PC-3 (cell line): ENCODE data around the gene LPCAT1. TPM values are rescaled to one million over a fixed set of nuclear protein-coding genes. Genes with fewer than 3 reads are reported as not detected.

Experiments
- ATAC-seq: fragments of 200-7000 bp; cut with Tn5 transposase; 2 replicates; pipeline ENCODE4 v1.9.1; 2020; ENCODE audit warnings: mild to moderate bottlenecking, moderate library complexity
- BruUV-seq: library from RNA; stranded (reverse); fragments of 400-500 nt; replicated peaks from 2 replicates; lab custom pipeline; 2021; lab: Mats Ljungman, UMichigan
- CTCF ChIA-PET: fragments of 300-600 bp; sonication (Branson Sonifier 250); formaldehyde crosslinking; loops from one replicate; lab custom pipeline; 2022; ENCODE audit warnings: antibody characterized with exemption; lab: Charles Lee
- POLR2A ChIA-PET: fragments of 300-600 bp; sonication (Branson Sonifier 250); formaldehyde crosslinking; loops from one replicate; lab custom pipeline; 2022; ENCODE audit warnings: antibody characterized with exemption; ENCODE audit not compliant: unreplicated experiment; lab: Charles Lee
- DNase-seq: peaks from one replicate; pipeline ENCODE4 v3.0.0-alpha.2; 2015
- H2AFZ ChIP-seq: fragments of 300-600 bp; sonication (generic); 2 replicates; pipeline ENCODE4 v1.6.0; 2016; ENCODE audit warnings: antibody characterized with exemption, low read length
- H3F3A ChIP-seq: fragments of 300-600 bp; sonication (generic); one replicate; pipeline ENCODE4 v1.6.0; 2017; ENCODE audit warnings: antibody characterized with exemption, low read length, control low read depth, mild to moderate bottlenecking; ENCODE audit not compliant: unreplicated experiment
- H3K27ac ChIP-seq: fragments of 300-600 bp; sonication (generic); 2 replicates; pipeline ENCODE4 v1.5.1; 2016; ENCODE audit warnings: mild to moderate bottlenecking, low read length
- H3K27me3 ChIP-seq: fragments of 300-600 bp; sonication (generic); 2 replicates; pipeline ENCODE4 v1.6.1; 2016; ENCODE audit warnings: low read length, mixed read lengths
- H3K36me3 ChIP-seq: fragments of 300-600 bp; sonication (generic); 2 replicates; pipeline ENCODE4 v1.6.1; 2016; ENCODE audit warnings: low read depth, mixed run types, low read length, mixed read lengths
- H3K4me1 ChIP-seq: fragments of 300-600 bp; sonication (generic); 2 replicates; pipeline ENCODE4 v1.5.1; 2016; ENCODE audit warnings: low read length; ENCODE audit not compliant: insufficient read depth
- H3K4me2 ChIP-seq: fragments of 300-600 bp; sonication (generic); 2 replicates; pipeline ENCODE4 v1.6.0; 2016; ENCODE audit warnings: low read length
- H3K4me3 ChIP-seq: fragments of 300-600 bp; sonication (generic); 2 replicates; pipeline ENCODE4 v1.5.1; 2016; ENCODE audit warnings: mild to moderate bottlenecking, low read length, mixed read lengths
- H3K79me2 ChIP-seq: fragments of 300-600 bp; sonication (generic); 2 replicates; pipeline ENCODE4 v1.6.1; 2017; ENCODE audit warnings: low read length, mixed read lengths
- H3K9ac ChIP-seq: fragments of 300-600 bp; sonication (generic); 2 replicates; pipeline ENCODE4 v1.6.0; 2016; ENCODE audit warnings: mild to moderate bottlenecking, low read length
- H3K9me2 ChIP-seq: fragments of 300-600 bp; sonication (generic); replicated peaks from 2 replicates; pipeline ENCODE4 v1.6.1; 2016; ENCODE audit warnings: mixed run types, low read length, mixed read lengths
- H3K9me3 ChIP-seq: fragments of 300-600 bp; sonication (generic); 2 replicates; pipeline ENCODE4 v1.6.1; 2016; ENCODE audit warnings: low read length, mixed read lengths
- H4K20me1 ChIP-seq: fragments of 300-600 bp; sonication (generic); 2 replicates; pipeline ENCODE4 v1.6.1; 2016; ENCODE audit warnings: low read length, mixed read lengths
- EZH2 ChIP-seq: fragments of 300-600 bp; sonication (generic); IDR thresholded peaks from one replicate; pipeline ENCODE4 v1.6.1; 2017; ENCODE audit warnings: antibody characterized with exemption, mild to moderate bottlenecking, low read length; ENCODE audit not compliant: unreplicated experiment
- EZH2phosphoT487 ChIP-seq: fragments of 300-600 bp; sonication (generic); IDR thresholded peaks from 2 replicates; pipeline ENCODE4 v1.6.1; 2018; ENCODE audit warnings: mild to moderate bottlenecking, antibody characterized with exemption, low read length, borderline replicate concordance
- intact Hi-C: fragments of 100-400 bp; cut with micrococcal nuclease; formaldehyde crosslinking; loops from 2 replicates; pipeline ENCODE4 v1.9.0; 2023
- total RNA-seq: library from RNA; depleted of rRNA; stranded (reverse); fragments of >200 nt; gene quantifications from 2 replicates; pipeline ENCODE4 v1.2.3, GENCODE V29; 2014
- TF ChIP-seq, protein P1 (sequence below): fragments of 300-600 bp; sonication (generic); conservative IDR thresholded peaks from 2 replicates; pipeline ENCODE4 v1.5.1; 2017; ENCODE audit warnings: antibody characterized with exemption, low read depth, mild to moderate bottlenecking, low read length

Gene LPCAT1
- total RNA-seq, 1 experiment from 2014 or later = 121 TPM

DNA sequence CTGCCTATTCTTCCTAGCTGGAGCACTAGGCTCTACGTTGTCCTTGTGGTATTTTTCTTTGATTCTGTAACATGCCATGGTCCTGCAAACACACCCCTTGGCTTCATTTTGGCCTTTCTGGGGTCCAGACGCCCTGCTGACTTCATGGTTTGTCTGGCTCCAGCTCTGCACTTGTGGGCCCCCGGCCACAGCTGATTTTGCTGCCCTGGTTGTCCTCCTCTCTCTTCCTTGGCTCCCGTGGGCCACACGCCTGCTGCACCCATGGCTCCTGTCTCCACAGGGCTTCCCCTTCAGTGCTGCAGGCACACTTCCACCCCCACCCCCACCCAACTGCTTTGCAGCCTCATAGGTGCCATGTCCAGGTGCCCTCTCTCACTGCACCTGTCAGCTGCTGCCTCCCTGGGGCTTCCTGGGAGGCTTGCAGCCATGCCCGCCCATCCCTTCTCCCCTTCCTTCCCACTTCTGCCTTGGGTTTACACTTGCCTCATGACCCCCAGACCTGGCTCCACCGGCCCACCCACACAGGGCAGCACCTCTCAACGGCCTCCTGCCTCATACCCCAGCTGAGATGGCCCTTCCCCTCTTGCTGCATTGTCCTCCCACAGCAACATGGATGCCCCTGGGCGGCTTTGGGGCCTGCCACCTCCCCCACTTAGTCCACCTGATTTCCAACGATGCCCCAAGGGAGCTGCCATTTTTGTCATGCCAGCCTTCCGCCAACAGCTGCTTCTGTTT is 104.1 kb downstream of the LPCAT1 start:
- DNase-seq (no peak), ATAC-seq (no peak)
- H3K9ac ChIP-seq = no peak overlapping the region
- no peaks in the 10 kb centered on the region for H3K36me3 ChIP-seq
- intact Hi-C loops = no loop called here
- H3K9me2 ChIP-seq = no peaks in the 10 kb centered on the region
- H3F3A ChIP-seq = no peaks in the 10 kb centered on the region
- H3K9me3 ChIP-seq = no peaks in the 10 kb centered on the region
- H3K27ac ChIP-seq = no peak overlapping the region
- POLR2A ChIA-PET = no interaction called here
- H2AFZ ChIP-seq = no peak overlapping the region
- no peak overlapping the region for H3K4me2 ChIP-seq
- no peaks in the 10 kb centered on the region for H3K79me2 ChIP-seq
- TF ChIP-seq EZH2phosphoT487 = no peak
- TF ChIP-seq EZH2 = no peak
- TF ChIP-seq, protein P1, sequence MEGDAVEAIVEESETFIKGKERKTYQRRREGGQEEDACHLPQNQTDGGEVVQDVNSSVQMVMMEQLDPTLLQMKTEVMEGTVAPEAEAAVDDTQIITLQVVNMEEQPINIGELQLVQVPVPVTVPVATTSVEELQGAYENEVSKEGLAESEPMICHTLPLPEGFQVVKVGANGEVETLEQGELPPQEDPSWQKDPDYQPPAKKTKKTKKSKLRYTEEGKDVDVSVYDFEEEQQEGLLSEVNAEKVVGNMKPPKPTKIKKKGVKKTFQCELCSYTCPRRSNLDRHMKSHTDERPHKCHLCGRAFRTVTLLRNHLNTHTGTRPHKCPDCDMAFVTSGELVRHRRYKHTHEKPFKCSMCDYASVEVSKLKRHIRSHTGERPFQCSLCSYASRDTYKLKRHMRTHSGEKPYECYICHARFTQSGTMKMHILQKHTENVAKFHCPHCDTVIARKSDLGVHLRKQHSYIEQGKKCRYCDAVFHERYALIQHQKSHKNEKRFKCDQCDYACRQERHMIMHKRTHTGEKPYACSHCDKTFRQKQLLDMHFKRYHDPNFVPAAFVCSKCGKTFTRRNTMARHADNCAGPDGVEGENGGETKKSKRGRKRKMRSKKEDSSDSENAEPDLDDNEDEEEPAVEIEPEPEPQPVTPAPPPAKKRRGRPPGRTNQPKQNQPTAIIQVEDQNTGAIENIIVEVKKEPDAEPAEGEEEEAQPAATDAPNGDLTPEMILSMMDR = no peak
- no peak overlapping the region for H3K4me3 ChIP-seq
- BruUV-seq = no TSS peak
- no peaks in the 10 kb centered on the region for H3K4me1 ChIP-seq
- CTCF ChIA-PET = no interaction called here
- H3K27me3 ChIP-seq = no peaks in the 10 kb centered on the region
- H4K20me1 ChIP-seq = no peaks in the 10 kb centered on the region

DNA sequence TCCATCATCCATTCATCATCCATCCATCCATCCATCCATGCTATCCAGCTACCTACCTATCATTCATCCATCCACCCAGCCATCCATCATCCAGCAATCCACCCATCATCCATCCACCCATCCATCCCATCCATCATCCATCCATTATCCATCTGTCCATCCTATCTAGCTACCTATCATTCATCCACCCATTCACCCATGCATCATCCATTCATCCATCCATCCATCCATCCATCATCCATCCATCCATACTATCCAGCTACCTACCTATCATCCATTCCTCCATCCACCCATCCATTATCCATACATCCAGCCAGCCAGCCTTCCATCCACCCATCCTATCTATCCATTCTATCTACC is 104.9 kb downstream of the LPCAT1 start:
- no peaks in the 10 kb centered on the region for H3K36me3 ChIP-seq
- no peaks in the 10 kb centered on the region for H3K9me2 ChIP-seq
- no peak overlapping the region for H3K4me3 ChIP-seq
- no peak for ATAC-seq
- no peak overlapping the region for H3K4me2 ChIP-seq
- no peak overlapping the region for H2AFZ ChIP-seq
- H3K27ac ChIP-seq = no peak overlapping the region
- TF ChIP-seq, protein P1 = no peak
- TF ChIP-seq EZH2phosphoT487 (no peak), EZH2 (no peak)
- intact Hi-C loops = no loop called here
- no peaks in the 10 kb centered on the region for H3K4me1 ChIP-seq
- no peaks in the 10 kb centered on the region for H3K79me2 ChIP-seq
- ChIA-PET POLR2A (no interaction called here), CTCF (no interaction called here)
- no peak overlapping the region for H3K9ac ChIP-seq
- no TSS peak for BruUV-seq
- no peak for DNase-seq
- no peaks in the 10 kb centered on the region for H3K9me3 ChIP-seq
- no peaks in the 10 kb centered on the region for H3F3A ChIP-seq
- H3K27me3 ChIP-seq = no peaks in the 10 kb centered on the region
- no peaks in the 10 kb centered on the region for H4K20me1 ChIP-seq

DNA sequence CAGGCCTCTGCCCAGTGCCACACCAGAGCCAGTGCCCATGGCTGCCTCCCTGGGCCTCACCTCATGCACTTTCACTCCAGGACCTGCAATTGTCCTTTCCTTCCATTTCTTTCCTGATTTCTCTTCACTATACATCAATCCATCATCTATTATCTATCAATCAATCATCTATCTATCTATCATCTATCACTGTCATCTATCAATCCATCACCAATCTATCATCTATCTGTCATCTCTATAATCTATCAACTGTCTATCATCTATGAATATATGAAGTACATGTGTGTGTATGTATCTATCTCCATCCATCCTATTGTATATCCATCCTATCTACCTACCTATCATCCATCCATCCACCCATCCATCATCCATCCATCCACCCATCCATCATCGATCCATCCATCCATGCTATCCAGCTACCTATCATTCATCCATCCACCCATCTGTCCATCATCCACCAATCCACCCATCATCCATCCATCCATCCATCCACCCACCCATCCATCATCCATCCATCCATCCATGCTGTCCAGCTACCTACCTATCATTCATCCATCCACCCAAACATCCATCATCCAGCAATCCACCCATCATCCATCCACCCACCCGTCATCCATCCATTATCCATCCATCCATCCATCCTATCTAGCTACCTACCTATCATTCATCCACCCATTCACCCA is 105.4 kb downstream of the LPCAT1 start:
- no peaks in the 10 kb centered on the region for H3K27me3 ChIP-seq
- H3K36me3 ChIP-seq = no peaks in the 10 kb centered on the region
- BruUV-seq = no TSS peak
- no peaks in the 10 kb centered on the region for H3F3A ChIP-seq
- H3K4me2 ChIP-seq = no peak overlapping the region
- no peaks in the 10 kb centered on the region for H4K20me1 ChIP-seq
- no peak overlapping the region for H3K4me3 ChIP-seq
- no peak overlapping the region for H3K27ac ChIP-seq
- no peaks in the 10 kb centered on the region for H3K4me1 ChIP-seq
- H3K79me2 ChIP-seq = no peaks in the 10 kb centered on the region
- ATAC-seq (no peak), DNase-seq (no peak)
- ChIA-PET CTCF (no interaction called here), POLR2A (no interaction called here)
- no peaks in the 10 kb centered on the region for H3K9me2 ChIP-seq
- intact Hi-C loops = no loop called here
- H3K9me3 ChIP-seq = no peaks in the 10 kb centered on the region
- no peak for TF ChIP-seq EZH2phosphoT487
- TF ChIP-seq EZH2 = no peak
- TF ChIP-seq, protein P1 = no peak
- no peak overlapping the region for H2AFZ ChIP-seq
- H3K9ac ChIP-seq = no peak overlapping the region
